ENCODE measurements around the gene DOCK2.

GRCh38 chr5:170006021-170006420 lies 368.9 kb downstream of the DOCK2 start:
- TF ChIP-seq CTCF (IDR thresholded peaks at IDR 0.05): no peak
- no peak for TF ChIP-seq NRF1 (IDR thresholded peaks at IDR 0.05; ENCODE audit: low read depth, low read length)
- no peak for TF ChIP-seq REST (IDR thresholded peaks at IDR 0.05; ENCODE audit: low read depth, low read length)
- no peak for TF ChIP-seq FOSL2 (IDR thresholded peaks at IDR 0.05; ENCODE audit: borderline replicate concordance, low read depth)
- no peak for TF ChIP-seq CHD2 (IDR thresholded peaks at IDR 0.05; ENCODE audit: low read length, partially characterized antibody)
- TF ChIP-seq TCF12 (IDR thresholded peaks at IDR 0.05): no peak
- no peak for TF ChIP-seq POLR2AphosphoS5 (IDR thresholded peaks at IDR 0.05; ENCODE audit: low read depth, low read length)
- no peak for TF ChIP-seq ZBTB33 (IDR thresholded peaks at IDR 0.05; ENCODE audit: borderline replicate concordance, low read depth)
- no peak for TF ChIP-seq MXI1 (IDR thresholded peaks at IDR 0.05; ENCODE audit: low read depth, low read length)
- no peak for TF ChIP-seq EZH2phosphoT487 (IDR thresholded peaks at IDR 0.05; ENCODE audit: borderline replicate concordance, low read depth)
- TF ChIP-seq RFX5 (IDR thresholded peaks at IDR 0.05; ENCODE audit: low read length): no peak
- TF ChIP-seq SIN3A (IDR thresholded peaks at IDR 0.05; ENCODE audit: borderline replicate concordance, low read depth, low read length): no peak

All from SK-N-SH (cell line).